Keratinocyte (primary cell): ENCODE results near the gene DNAJC18.

Experiments
- CTCF ChIP-seq, 3 experiments: IDR thresholded peaks in 1 of 3; conservative IDR thresholded peaks in 1 of 3; optimal IDR thresholded peaks in 1 of 3; 2 replicates in 2 of 3; 3 replicates in 1 of 3; pipeline versions ENCODE3 to v1.5.1; 2011; ENCODE audit warnings: low read length in 3 of 3, mild to moderate bottlenecking in 3 of 3, moderate library complexity in 2 of 3, control low read depth in 1 of 3, inconsistent platforms in 1 of 3; ENCODE audit not compliant: insufficient read depth in 2 of 3; ENCODE audit errors: extremely low read depth in 1 of 3
- EZH2 ChIP-seq: IDR thresholded peaks from one replicate; pipeline ENCODE4 v1.6.1; 2012; ENCODE audit warnings: inconsistent platforms, mild to moderate bottlenecking, low read length, moderate library complexity

DNA sequence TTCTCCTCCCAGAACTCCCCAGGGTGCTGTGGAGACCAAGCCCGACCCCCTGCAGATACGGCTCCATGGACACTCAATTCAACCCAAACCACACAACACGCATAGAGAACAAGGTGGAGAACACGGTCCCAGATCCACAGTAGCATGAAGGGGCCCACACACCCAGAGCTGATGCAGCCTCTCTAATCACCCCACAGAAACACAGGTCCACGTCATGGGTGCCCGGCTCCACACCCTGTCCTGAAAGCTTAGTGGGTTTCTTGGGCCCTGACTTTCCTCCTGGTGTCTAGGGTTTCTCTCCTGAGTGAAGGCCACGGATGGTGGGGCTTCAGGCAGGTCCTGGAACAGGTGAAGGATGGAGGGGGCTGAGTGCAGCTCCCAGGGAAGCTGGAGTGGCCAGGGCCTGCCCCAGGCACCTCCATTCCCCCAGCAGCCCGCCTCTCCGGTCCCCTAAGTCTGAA lies 54.7 kb downstream of the DNAJC18 start:
- no peak for TF ChIP-seq CTCF (optimal IDR thresholded peaks at IDR 0.05 in 1 of 3, IDR thresholded peaks at IDR 0.05 in 1 of 3, conservative IDR thresholded peaks at IDR 0.05 in 1 of 3; ENCODE audit: extremely low read depth in 1 of 3, insufficient read depth in 2 of 3, low read length in 3 of 3)
- TF ChIP-seq EZH2: no peak
